Keratinocyte (primary cell): ENCODE results near the gene GALNT9. TPM values are rescaled to one million over a fixed set of nuclear protein-coding genes. Genes with fewer than 3 reads are reported as not detected.

Experiments
- DNase-seq: peaks from one replicate; pipeline ENCODE4 v3.0.0-alpha.2; 2011; ENCODE audit warnings: low read depth, missing footprints, low spot score
- FAIRE-seq: peaks from 2 replicates; lab custom pipeline; 2011; peaks lifted over from hg19 to GRCh38; lab: Jason Lieb, UNC
- H2AFZ ChIP-seq: 2 replicates; pipeline ENCODE4 v1.6.0; 2012; ENCODE audit warnings: low read length, control low read depth, inconsistent platforms; ENCODE audit not compliant: control insufficient read depth
- H3K27ac ChIP-seq: 2 replicates; pipeline ENCODE4 v1.5.1; 2011; ENCODE audit warnings: low read length; ENCODE audit not compliant: control insufficient read depth, insufficient read depth
- H3K27me3 ChIP-seq: 3 replicates; pipeline ENCODE4 v1.6.0; 2011; ENCODE audit warnings: low read length; ENCODE audit not compliant: control insufficient read depth, insufficient read depth; ENCODE audit errors: extremely low read depth
- H3K36me3 ChIP-seq, 2 experiments: 2 replicates in 1 of 2; 3 replicates in 1 of 2; pipeline ENCODE4 v1.5.1; 2011; ENCODE audit warnings: low read length in 2 of 2, mild to moderate bottlenecking in 1 of 2; ENCODE audit not compliant: control insufficient read depth in 2 of 2, insufficient read depth in 2 of 2; ENCODE audit errors: extremely low read depth in 1 of 2
- H3K4me1 ChIP-seq: 3 replicates; pipeline ENCODE4 v1.5.1; 2011; ENCODE audit warnings: low read length; ENCODE audit not compliant: control insufficient read depth, insufficient read depth; ENCODE audit errors: extremely low read depth
- H3K4me2 ChIP-seq: 3 replicates; pipeline ENCODE4 v1.6.0; 2011; ENCODE audit warnings: low read depth, low read length; ENCODE audit not compliant: control insufficient read depth, insufficient read depth; ENCODE audit errors: extremely low read depth
- H3K4me3 ChIP-seq, 3 experiments: fragments of 200-600 bp in 1 of 3; sonication (generic) in 1 of 3; 2 replicates in 2 of 3; 3 replicates in 1 of 3; pipeline ENCODE4 v1.5.1; 2011 to 2016; ENCODE audit warnings: low read length in 3 of 3, mild to moderate bottlenecking in 3 of 3, control low read depth in 2 of 3, inconsistent platforms in 1 of 3, low read depth in 1 of 3, mixed read lengths in 1 of 3, mixed run types in 1 of 3, moderate library complexity in 1 of 3; ENCODE audit not compliant: control insufficient read depth in 2 of 3, insufficient read depth in 2 of 3; ENCODE audit errors: extremely low read depth in 1 of 3
- H3K79me2 ChIP-seq: 2 replicates; pipeline ENCODE4 v1.6.0; 2012; ENCODE audit warnings: low read length; ENCODE audit not compliant: control insufficient read depth, insufficient read depth
- H3K9ac ChIP-seq: 3 replicates; pipeline ENCODE4 v1.6.0; 2011; ENCODE audit warnings: low read length; ENCODE audit not compliant: control insufficient read depth, insufficient read depth; ENCODE audit errors: extremely low read depth
- H3K9me1 ChIP-seq: 3 replicates; pipeline ENCODE4 v1.6.0; 2011; ENCODE audit warnings: low read length; ENCODE audit not compliant: control insufficient read depth, insufficient read depth; ENCODE audit errors: extremely low read depth
- H3K9me3 ChIP-seq: 2 replicates; pipeline ENCODE4 v1.5.1; 2012; ENCODE audit warnings: low read depth, low read length; ENCODE audit not compliant: control insufficient read depth
- H4K20me1 ChIP-seq: 3 replicates; pipeline ENCODE4 v1.6.0; 2011; ENCODE audit warnings: low read length; ENCODE audit not compliant: control insufficient read depth, insufficient read depth; ENCODE audit errors: extremely low read depth
- CTCF ChIP-seq, 3 experiments: IDR thresholded peaks in 1 of 3; conservative IDR thresholded peaks in 1 of 3; optimal IDR thresholded peaks in 1 of 3; 2 replicates in 2 of 3; 3 replicates in 1 of 3; pipeline versions ENCODE3 to v1.5.1; 2011; ENCODE audit warnings: low read length in 3 of 3, mild to moderate bottlenecking in 3 of 3, moderate library complexity in 2 of 3, control low read depth in 1 of 3, inconsistent platforms in 1 of 3; ENCODE audit not compliant: insufficient read depth in 2 of 3; ENCODE audit errors: extremely low read depth in 1 of 3
- EZH2 ChIP-seq: IDR thresholded peaks from one replicate; pipeline ENCODE4 v1.6.1; 2012; ENCODE audit warnings: inconsistent platforms, mild to moderate bottlenecking, low read length, moderate library complexity
- dilution Hi-C: fragments of 300-500 bp; cut with MboI; formaldehyde crosslinking; loops from one replicate; pipeline ENCODE4 v1.7.0; 2020; ENCODE audit warnings: low sequenced_read_pairs; ENCODE audit not compliant: extremely low pct_ligation_motif_present
- polyA plus RNA-seq, 5 experiments: library from polyadenylated mRNA; depleted of rRNA in 3 of 5; stranded (reverse) in 3 of 5; stranded (forward) in 1 of 5; unstranded in 1 of 5; fragments of >200 nt; gene quantifications; 1 replicate in 1 of 5; 2 replicates in 3 of 5; 3 replicates in 1 of 5; pipeline versions ENCODE4 v1.2.1 to v1.2.3, GENCODE V29; 2011 to 2012; ENCODE audit warnings: missing spikeins in 2 of 5, low read depth in 1 of 5, low replicate concordance in 1 of 5

Gene GALNT9
- polyA plus RNA-seq, 1 donor (not counting 4 experiments of a cell fraction or from before 2014, with no cell fraction given): not detected

- Histone ChIP-seq H3K27ac (no peak overlapping the region), H3K27me3 (peaks cover 33% of the 10 kb centered on the region), H3K9ac (no peak overlapping the region), H3K79me2 (no peaks in the 10 kb centered on the region), H3K9me3 (no peaks in the 10 kb centered on the region), H2AFZ (no peak overlapping the region), H4K20me1 (no peaks in the 10 kb centered on the region), H3K36me3 (no peaks in the 10 kb centered on the region), H3K4me1 (no peaks in the 10 kb centered on the region), H3K9me1 (no peaks in the 10 kb centered on the region), H3K4me3 (no peak overlapping the region), H3K4me2 (no peak overlapping the region)
- dilution Hi-C loops: no loop called here
- DNase-seq (no peak), FAIRE-seq (no peak)
- TF ChIP-seq CTCF (optimal IDR thresholded peaks at IDR 0.05 in 1 of 3, IDR thresholded peaks at IDR 0.05 in 1 of 3, conservative IDR thresholded peaks at IDR 0.05 in 1 of 3; ENCODE audit: extremely low read depth in 1 of 3, insufficient read depth in 2 of 3, low read length in 3 of 3) (no peak), EZH2 (no peak)
Measured at GRCh38 chr12:132201391-132202120, 127.8 kb downstream of the GALNT9 start.

- Histone ChIP-seq H3K36me3 (no peaks in the 10 kb centered on the region), H3K4me3 (no peak overlapping the region), H2AFZ (no peak overlapping the region), H3K9me1 (no peaks in the 10 kb centered on the region), H3K27me3 (peaks cover 29% of the 10 kb centered on the region), H3K9ac (no peak overlapping the region), H3K4me1 (no peaks in the 10 kb centered on the region), H3K27ac (no peak overlapping the region), H4K20me1 (no peaks in the 10 kb centered on the region), H3K79me2 (no peaks in the 10 kb centered on the region), H3K4me2 (no peak overlapping the region), H3K9me3 (no peaks in the 10 kb centered on the region)
- TF ChIP-seq EZH2 (no peak), CTCF (optimal IDR thresholded peaks at IDR 0.05 in 1 of 3, IDR thresholded peaks at IDR 0.05 in 1 of 3, conservative IDR thresholded peaks at IDR 0.05 in 1 of 3; ENCODE audit: extremely low read depth in 1 of 3, insufficient read depth in 2 of 3, low read length in 3 of 3) (no peak)
- DNase-seq (no peak), FAIRE-seq (no peak)
- dilution Hi-C loops: no loop called here
Measured at GRCh38 chr12:132200800-132201199, 128.6 kb downstream of the GALNT9 start.
